Type B pancreatic cell (in vitro differentiated cells): Measurements from ENCODE around the gene DOK4. TPM values are rescaled to one million over a fixed set of nuclear protein-coding genes. Genes with fewer than 3 reads are reported as not detected.
A peak's percentile ranks its signal among the peaks of the same experiment; 100 is the strongest.

Experiments
- DNase-seq: peaks from one replicate; pipeline ENCODE4 v3.0.0; 2021; ENCODE audit warnings: mixed read lengths; ENCODE audit not compliant: unreplicated experiment; ENCODE audit errors: extremely low spot score
- H3K27ac Mint-ChIP-seq: 2 replicates; pipeline ENCODE4 v1.8.0; 2021; ENCODE audit warnings: mild to moderate bottlenecking, mixed read lengths
- H3K27me3 Mint-ChIP-seq: 2 replicates; pipeline ENCODE4 v1.8.0; 2021; ENCODE audit warnings: mixed read lengths
- H3K36me3 Mint-ChIP-seq: 2 replicates; pipeline ENCODE4 v1.8.0; 2021; ENCODE audit warnings: mixed read lengths
- H3K4me1 Mint-ChIP-seq: one replicate; pipeline ENCODE4 v1.8.0; 2021; ENCODE audit warnings: mixed read lengths; ENCODE audit not compliant: unreplicated experiment
- H3K4me3 Mint-ChIP-seq: 2 replicates; pipeline ENCODE4 v1.8.0; 2021; ENCODE audit warnings: mild to moderate bottlenecking, mixed read lengths
- H3K9me3 Mint-ChIP-seq: 2 replicates; pipeline ENCODE4 v1.8.0; 2021; ENCODE audit warnings: mixed read lengths
- total RNA-seq: library from RNA; stranded (reverse); gene quantifications from 2 replicates; pipeline ENCODE4 v1.2.1, GENCODE V29; 2021; ENCODE audit warnings: low replicate concordance
- TF ChIP-seq, protein P1 (sequence below): fragments of 200-600 bp; sonication (generic); conservative IDR thresholded peaks from 2 replicates; pipeline ENCODE4 v1.5.0; 2021; ENCODE audit warnings: antibody characterized with exemption, mild to moderate bottlenecking

The DOK4 gene
- total RNA-seq, 1 donor from 2014 or later, result 33.3 TPM

DNA sequence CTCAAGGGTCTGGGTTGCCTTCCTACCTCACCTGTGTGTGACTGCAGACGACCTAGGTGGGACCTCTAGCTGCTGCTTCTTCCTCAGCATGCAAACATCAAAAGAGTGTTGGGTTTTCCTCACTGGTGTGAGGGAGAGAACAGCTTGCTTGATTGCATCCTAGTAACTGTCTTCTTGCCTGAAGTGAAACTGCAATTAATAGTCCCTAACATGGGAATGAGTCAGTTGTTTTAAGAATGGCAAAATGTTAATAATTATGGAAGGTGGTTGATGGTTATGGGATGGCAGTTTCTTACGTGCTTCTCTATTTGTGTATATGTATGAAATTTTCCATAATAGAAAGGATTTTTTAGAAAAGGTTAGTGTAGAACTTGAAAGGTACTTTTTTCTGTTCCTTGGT lies 17.9 kb downstream of the DOK4 start:
- Mint-ChIP-seq H3K36me3 (peaks cover 42% of the 10 kb centered on the region), H3K4me1 (peaks cover 26% of the 10 kb centered on the region), H3K4me3 (no peak overlapping the region), H3K27ac (no peak overlapping the region), H3K27me3 (no peaks in the 10 kb centered on the region), H3K9me3 (no peaks in the 10 kb centered on the region)
- TF ChIP-seq, protein P1, sequence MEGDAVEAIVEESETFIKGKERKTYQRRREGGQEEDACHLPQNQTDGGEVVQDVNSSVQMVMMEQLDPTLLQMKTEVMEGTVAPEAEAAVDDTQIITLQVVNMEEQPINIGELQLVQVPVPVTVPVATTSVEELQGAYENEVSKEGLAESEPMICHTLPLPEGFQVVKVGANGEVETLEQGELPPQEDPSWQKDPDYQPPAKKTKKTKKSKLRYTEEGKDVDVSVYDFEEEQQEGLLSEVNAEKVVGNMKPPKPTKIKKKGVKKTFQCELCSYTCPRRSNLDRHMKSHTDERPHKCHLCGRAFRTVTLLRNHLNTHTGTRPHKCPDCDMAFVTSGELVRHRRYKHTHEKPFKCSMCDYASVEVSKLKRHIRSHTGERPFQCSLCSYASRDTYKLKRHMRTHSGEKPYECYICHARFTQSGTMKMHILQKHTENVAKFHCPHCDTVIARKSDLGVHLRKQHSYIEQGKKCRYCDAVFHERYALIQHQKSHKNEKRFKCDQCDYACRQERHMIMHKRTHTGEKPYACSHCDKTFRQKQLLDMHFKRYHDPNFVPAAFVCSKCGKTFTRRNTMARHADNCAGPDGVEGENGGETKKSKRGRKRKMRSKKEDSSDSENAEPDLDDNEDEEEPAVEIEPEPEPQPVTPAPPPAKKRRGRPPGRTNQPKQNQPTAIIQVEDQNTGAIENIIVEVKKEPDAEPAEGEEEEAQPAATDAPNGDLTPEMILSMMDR, result no peak
- no peak for DNase-seq

DNA sequence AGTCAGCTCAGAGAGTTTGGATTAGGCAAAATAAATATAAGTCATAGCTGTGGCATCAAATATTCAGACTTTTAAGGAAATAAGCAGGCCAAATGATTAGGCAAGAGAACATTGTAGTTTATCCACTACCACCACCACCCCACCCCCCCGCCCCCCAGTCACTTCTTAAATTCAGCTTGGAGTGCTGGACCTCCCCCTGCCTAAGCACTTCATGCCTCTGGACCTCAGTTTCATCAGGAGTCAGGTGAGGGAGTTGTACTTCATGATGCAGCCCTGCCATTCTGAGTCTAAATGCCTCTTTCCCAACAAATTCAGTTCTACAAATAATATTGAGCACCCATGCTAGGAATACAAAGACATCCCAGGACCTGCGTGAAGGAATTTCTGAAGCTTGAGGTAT lies 21.8 kb downstream of the DOK4 start:
- peaks cover 38% of the 10 kb centered on the region for H3K36me3 Mint-ChIP-seq
- no peaks in the 10 kb centered on the region for H3K9me3 Mint-ChIP-seq
- no peak overlapping the region for H3K27ac Mint-ChIP-seq
- TF ChIP-seq, protein P1, result no peak
- peaks cover 16% of the 10 kb centered on the region for H3K4me1 Mint-ChIP-seq
- no peak for DNase-seq
- no peaks in the 10 kb centered on the region for H3K27me3 Mint-ChIP-seq
- peak overlapping the region; percentile 100 for H3K4me3 Mint-ChIP-seq

DNA sequence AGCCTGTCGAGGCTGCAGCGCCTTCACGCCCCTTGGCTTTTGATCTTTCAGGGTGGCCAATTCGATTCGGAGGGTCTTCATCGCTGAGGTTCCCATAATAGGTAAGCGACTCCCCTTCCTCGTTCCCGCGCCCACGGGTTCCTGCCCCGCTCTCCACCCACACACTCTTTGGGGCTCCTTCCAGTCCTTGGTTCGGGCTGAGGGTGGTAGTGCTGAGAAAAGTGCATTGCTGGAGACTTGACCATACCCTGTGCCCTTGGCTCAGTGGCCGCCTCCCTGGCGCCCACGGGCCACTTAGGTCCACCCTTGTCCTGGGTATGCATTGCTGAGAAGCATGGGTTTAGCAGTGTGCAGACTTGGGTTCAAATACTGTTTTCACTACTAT lies 23.3 kb downstream of the DOK4 start:
- H3K36me3 Mint-ChIP-seq, result peaks cover 29% of the 10 kb centered on the region
- DNase-seq, result no peak
- TF ChIP-seq, protein P1, result no peak
- no peaks in the 10 kb centered on the region for H3K9me3 Mint-ChIP-seq
- no peaks in the 10 kb centered on the region for H3K27me3 Mint-ChIP-seq
- peak overlapping the region; percentile 98 for H3K27ac Mint-ChIP-seq
- peak overlapping the region; percentile 100 for H3K4me3 Mint-ChIP-seq
- H3K4me1 Mint-ChIP-seq, result peaks cover 16% of the 10 kb centered on the region

DNA sequence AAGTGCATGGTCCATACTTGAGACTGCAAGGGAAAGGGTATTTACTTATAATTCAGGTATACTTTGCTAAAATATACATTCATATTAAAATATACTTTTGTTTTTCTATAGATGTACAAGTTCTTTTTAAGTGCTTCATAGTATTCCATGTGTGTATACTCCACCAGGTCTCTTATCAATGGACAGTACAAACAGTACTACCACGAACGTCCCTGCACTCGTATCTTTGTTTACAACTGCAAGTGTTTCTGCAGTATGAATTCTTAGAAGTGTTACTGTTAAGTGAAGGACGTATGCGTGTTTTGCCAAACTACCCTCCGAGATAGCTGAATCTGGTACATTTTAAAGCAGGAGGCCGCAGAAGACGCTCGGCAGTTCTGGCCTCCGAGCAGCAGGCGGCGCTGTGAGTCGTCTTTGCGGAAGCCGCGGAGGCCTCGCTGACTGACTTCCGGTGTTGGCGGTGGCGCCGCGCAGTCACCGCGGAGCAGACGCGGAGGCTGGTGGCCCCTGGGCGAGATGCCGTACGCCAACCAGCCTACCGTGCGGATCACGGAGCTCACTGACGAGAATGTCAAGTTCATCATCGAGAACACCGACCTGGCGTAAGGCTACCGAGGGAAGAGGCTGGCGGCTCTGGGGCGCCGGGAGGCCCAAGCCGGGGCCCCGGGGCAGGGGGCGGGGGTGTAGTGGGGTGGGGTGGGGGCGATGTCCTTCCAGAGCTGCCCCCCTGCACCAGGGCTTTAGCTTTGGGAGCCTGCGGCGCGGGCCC lies 23.9 kb downstream of the DOK4 start, which contains the start of gene POLR2C:
Gene POLR2C (plus strand): TSS at position 471 of the 769 bp plus-strand sequence. CDS start 46 bp downstream, at position 517.
- TF ChIP-seq, protein P1, result peak; percentile 98
- peak within 1 kb of the TSS; percentile 98 for H3K27ac Mint-ChIP-seq
- peaks cover 16% of the 10 kb centered on the region for H3K4me1 Mint-ChIP-seq
- peak within 1 kb of the TSS; percentile 100 for H3K4me3 Mint-ChIP-seq
- H3K9me3 Mint-ChIP-seq, result no peaks in the 10 kb centered on the region
- H3K27me3 Mint-ChIP-seq, result no peaks in the 10 kb centered on the region
- DNase-seq, result peak; percentile 94
- peaks cover 24% of the 10 kb centered on the region for H3K36me3 Mint-ChIP-seq

DNA sequence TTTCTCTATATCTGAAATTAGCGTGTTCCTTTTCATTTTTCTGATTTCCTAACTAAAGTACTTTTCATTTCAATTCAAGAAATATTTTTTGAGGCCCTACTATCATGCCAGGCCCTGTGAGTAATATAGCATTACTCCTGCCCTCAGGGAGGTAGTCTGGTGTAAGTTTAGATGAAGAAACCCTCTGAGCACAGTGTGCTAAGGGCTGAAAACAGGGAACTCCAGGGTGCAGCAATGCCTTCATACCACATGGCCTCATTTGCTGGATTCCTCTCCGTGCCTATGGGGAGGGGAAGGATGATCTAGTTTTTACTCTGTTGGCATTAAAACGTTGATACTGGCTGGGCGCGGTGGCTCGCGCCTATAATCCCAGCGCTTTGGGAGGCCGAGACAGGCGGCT lies 34.3 kb downstream of the DOK4 start:
- no peak for DNase-seq
- no peaks in the 10 kb centered on the region for H3K27me3 Mint-ChIP-seq
- H3K36me3 Mint-ChIP-seq, result peaks cover 14% of the 10 kb centered on the region
- no peak overlapping the region for H3K27ac Mint-ChIP-seq
- TF ChIP-seq, protein P1, result no peak
- H3K4me3 Mint-ChIP-seq, result no peak overlapping the region
- H3K9me3 Mint-ChIP-seq, result no peaks in the 10 kb centered on the region
- peaks cover 5% of the 10 kb centered on the region for H3K4me1 Mint-ChIP-seq
